OCI-LY3 (cell line): Measurements from ENCODE around the gene C13orf46.

Experiments used
- EZH2phosphoT487 ChIP-seq: fragments of 200-600 bp; shearing (Covaris generic); IDR thresholded peaks from 2 replicates; pipeline ENCODE4 v1.6.1; 2018; ENCODE audit warnings: antibody characterized with exemption, mixed run types, low read depth
- TF ChIP-seq, protein P1 (sequence below): fragments of 200-600, 300-600 bp; sonication (generic); IDR thresholded peaks from 2 replicates; pipeline ENCODE4 v1.5.1; 2014; ENCODE audit warnings: antibody characterized with exemption, low read length, low read depth

- TF ChIP-seq, protein P1, sequence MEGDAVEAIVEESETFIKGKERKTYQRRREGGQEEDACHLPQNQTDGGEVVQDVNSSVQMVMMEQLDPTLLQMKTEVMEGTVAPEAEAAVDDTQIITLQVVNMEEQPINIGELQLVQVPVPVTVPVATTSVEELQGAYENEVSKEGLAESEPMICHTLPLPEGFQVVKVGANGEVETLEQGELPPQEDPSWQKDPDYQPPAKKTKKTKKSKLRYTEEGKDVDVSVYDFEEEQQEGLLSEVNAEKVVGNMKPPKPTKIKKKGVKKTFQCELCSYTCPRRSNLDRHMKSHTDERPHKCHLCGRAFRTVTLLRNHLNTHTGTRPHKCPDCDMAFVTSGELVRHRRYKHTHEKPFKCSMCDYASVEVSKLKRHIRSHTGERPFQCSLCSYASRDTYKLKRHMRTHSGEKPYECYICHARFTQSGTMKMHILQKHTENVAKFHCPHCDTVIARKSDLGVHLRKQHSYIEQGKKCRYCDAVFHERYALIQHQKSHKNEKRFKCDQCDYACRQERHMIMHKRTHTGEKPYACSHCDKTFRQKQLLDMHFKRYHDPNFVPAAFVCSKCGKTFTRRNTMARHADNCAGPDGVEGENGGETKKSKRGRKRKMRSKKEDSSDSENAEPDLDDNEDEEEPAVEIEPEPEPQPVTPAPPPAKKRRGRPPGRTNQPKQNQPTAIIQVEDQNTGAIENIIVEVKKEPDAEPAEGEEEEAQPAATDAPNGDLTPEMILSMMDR: no peak
- TF ChIP-seq EZH2phosphoT487: no peak
Observed at GRCh38 chr13:114002009-114002544, 28.2 kb upstream of the C13orf46 start.
